K562 (cell line): ENCODE results near the gene STAB2. TPM values are rescaled to one million over a fixed set of nuclear protein-coding genes. Genes with fewer than 3 reads are reported as not detected.

ENCODE experiments used
- ATAC-seq: fragments of 200-7000 bp; cut with Tn5 transposase; 3 replicates; pipeline ENCODE4 v1.9.1; 2020; ENCODE audit warnings: moderate library complexity
- BruUV-seq: library from RNA; stranded (reverse); fragments of 400-500 nt; replicated peaks from 2 replicates; lab custom pipeline; 2021; lab: Mats Ljungman, UMichigan
- CTCF ChIA-PET: fragments of 300-600 bp; formaldehyde crosslinking; extraction: SDS; loops from one replicate; lab custom pipeline; 2021; ENCODE audit warnings: low intra/inter-chr PET ratio; lab: Yijun Ruan, JAX
- POLR2A ChIA-PET: fragments of 300-600, 350-650 bp; sonication (Branson Sonifier 250); formaldehyde crosslinking; extraction: SDS; loops from one replicate; lab custom pipeline; 2021; ENCODE audit warnings: antibody characterized with exemption, inconsistent platforms; lab: Yijun Ruan, JAX
- DNase-seq, 4 experiments: peaks; one replicate each; pipeline versions ENCODE4 v3.0.0 to v3.0.0-alpha.2; 2011 to 2018; ENCODE audit warnings: low spot score in 3 of 4, mixed read lengths in 3 of 4; ENCODE audit errors: extremely low read depth in 1 of 4
- FAIRE-seq: peaks from 2 replicates; lab custom pipeline; 2011; peaks lifted over from hg19 to GRCh38; lab: Jason Lieb, UNC
- H2AFZ ChIP-seq: 2 replicates; pipeline ENCODE4 v1.6.0; 2011; ENCODE audit warnings: low read depth, low read length, control low read depth, inconsistent platforms
- H3K27ac ChIP-seq: fragments of 200-600 bp; 3 replicates; pipeline ENCODE4 v1.8.0; 2011; ENCODE audit warnings: low read depth, mild to moderate bottlenecking, control low read depth, inconsistent platforms, low read length, moderate library complexity, mixed read lengths; ENCODE audit errors: extremely low read depth
- H3K27me3 ChIP-seq, 2 experiments: fragments of 300-600 bp in 1 of 2; 2 replicates in 1 of 2; 3 replicates in 1 of 2; pipeline versions ENCODE4 v1.6.0 to v1.8.0; 2011; ENCODE audit warnings: inconsistent platforms in 2 of 2, low read length in 2 of 2, mild to moderate bottlenecking in 1 of 2, mixed read lengths in 1 of 2, moderate library complexity in 1 of 2; ENCODE audit not compliant: control insufficient read depth in 2 of 2, insufficient read depth in 2 of 2
- H3K36me3 ChIP-seq: fragments of 300-600 bp; 3 replicates; pipeline ENCODE4 v1.8.0; 2011; ENCODE audit warnings: mild to moderate bottlenecking, low read length, inconsistent platforms; ENCODE audit not compliant: control insufficient read depth, insufficient read depth
- H3K4me1 ChIP-seq, 2 experiments: fragments of 200-600 bp in 1 of 2; replicated peaks in 1 of 2; 2 replicates in 1 of 2; 3 replicates in 1 of 2; pipeline versions ENCODE4 v1.5.1 to v1.8.0; 2011; ENCODE audit warnings: inconsistent platforms in 2 of 2, low read length in 2 of 2, mild to moderate bottlenecking in 1 of 2, mixed read lengths in 1 of 2, moderate library complexity in 1 of 2; ENCODE audit not compliant: control insufficient read depth in 2 of 2, insufficient read depth in 2 of 2
- H3K4me2 ChIP-seq: 2 replicates; pipeline ENCODE4 v1.6.1; 2011; ENCODE audit warnings: low read length, control low read depth, inconsistent platforms, mixed read lengths; ENCODE audit not compliant: insufficient read depth
- H3K4me3 ChIP-seq: fragments of 200-600 bp; sonication (generic), shearing (Covaris generic); 2 replicates; pipeline ENCODE4 v1.5.1; 2016; ENCODE audit warnings: control low read depth, inconsistent platforms
- H3K79me2 ChIP-seq: fragments of 200-600 bp; 3 replicates; pipeline ENCODE4 v1.8.0; 2011; ENCODE audit warnings: low read length, inconsistent platforms; ENCODE audit not compliant: control insufficient read depth, insufficient read depth
- H3K9ac ChIP-seq, 2 experiments: 2 replicates each; pipeline versions ENCODE4 v1.6.0 to v1.6.1; 2011; ENCODE audit warnings: low read depth in 2 of 2, low read length in 2 of 2, control low read depth in 1 of 2, inconsistent platforms in 1 of 2, mild to moderate bottlenecking in 1 of 2, mixed read lengths in 1 of 2; ENCODE audit not compliant: insufficient read depth in 1 of 2
- H3K9me1 ChIP-seq: one replicate; pipeline ENCODE4 v1.6.0; 2011; ENCODE audit warnings: inconsistent platforms, mild to moderate bottlenecking, low read length, moderate library complexity; ENCODE audit not compliant: control insufficient read depth, insufficient read depth
- H3K9me3 ChIP-seq: replicated peaks from 2 replicates; pipeline ENCODE4 v1.5.1; 2011; ENCODE audit warnings: low read depth, low read length, inconsistent platforms; ENCODE audit not compliant: control insufficient read depth, insufficient read depth
- H4K20me1 ChIP-seq: replicated peaks from 2 replicates; pipeline ENCODE4 v1.6.1; 2011; ENCODE audit warnings: low read length, inconsistent platforms, mixed read lengths; ENCODE audit not compliant: control insufficient read depth, insufficient read depth
- MCM3 ChIP-seq: fragments of 450-650 bp; IDR thresholded peaks from 2 replicates; pipeline ENCODE4 v1.6.1; 2016
- ZMIZ1 ChIP-seq, 2 experiments: fragments of 150-350 bp in 1 of 2; IDR thresholded peaks; 2 replicates each; pipeline ENCODE4 v1.6.1; 2012 to 2016; ENCODE audit warnings: low read depth in 2 of 2, low read length in 2 of 2, mild to moderate bottlenecking in 1 of 2, moderate library complexity in 1 of 2
- WGBS: fragments of 100-300 bp; shearing (Covaris generic); methylation state at CpG from one replicate; pipeline ENCODE4 v1.1.6; 2016; ENCODE audit warnings: low coverage, mixed read lengths; ENCODE audit not compliant: insufficient coverage; ENCODE audit errors: missing lambda C conversion rate; 5-methylcytosine and 5-hydroxymethylcytosine counted together
- in situ Hi-C: fragments of 300-500 bp; cut with MboI; formaldehyde crosslinking; loops from 4 replicates; pipeline ENCODE4 v1.15.0; 2018; ENCODE audit warnings: inconsistent platforms, mixed read lengths
- intact Hi-C: fragments of 100-400 bp; cut with micrococcal nuclease; formaldehyde crosslinking; loops from 2 replicates; pipeline ENCODE4 v1.14.2; 2022
- polyA plus RNA-seq, 8 experiments: library from polyadenylated mRNA; depleted of rRNA in 4 of 8; stranded (reverse) in 5 of 8; unstranded in 3 of 8; fragments of >200 nt; fragmentation: Nextera tagmentation in 2 of 8; fragmentation: Illumina TruSeq in 1 of 8; extraction: Ambion mirVana in 2 of 8; extraction: Trizol in 1 of 8; gene quantifications; 2 replicates each; pipeline versions ENCODE4 v1.2.1 to v1.2.3, GENCODE V29; 2011 to 2014; ENCODE audit warnings: inconsistent platforms in 1 of 8, missing spikeins in 1 of 8
- total RNA-seq, 7 experiments: library from RNA; depleted of rRNA in 6 of 7; stranded (reverse); fragments of >200 nt in 6 of 7; fragmentation: Illumina TruSeq in 2 of 7; extraction: Trizol in 2 of 7; gene quantifications; 2 replicates each; pipeline versions ENCODE4 v1.2.1 to v1.2.3, GENCODE V29; 2011 to 2021; ENCODE audit warnings: low replicate concordance in 1 of 7
- TF ChIP-seq, protein P1 (sequence below): fragments of 250-450 bp; sonication (Bioruptor Pico); IDR thresholded peaks from 2 replicates; pipeline ENCODE4 v1.5.0; 2021; ENCODE audit warnings: mild to moderate bottlenecking, moderate library complexity

The STAB2 gene
- total and polyA plus RNA-seq, 9 of the 15 experiments (the other 6 are each of a cell fraction or from before 2014, with no cell fraction given), result 0.10 TPM; not detected in 8

GRCh38 chr12:103748002-103748401 lies 160.9 kb downstream of the STAB2 start:
- no peaks in the 10 kb centered on the region for H3K79me2 ChIP-seq
- BruUV-seq, result no TSS peak
- no peak overlapping the region for H3K9ac ChIP-seq
- H3K27me3 ChIP-seq, result peaks cover 20 to 29% of the 10 kb centered on the region in 2 experiments
- no peaks in the 10 kb centered on the region for H3K9me1 ChIP-seq
- H4K20me1 ChIP-seq, result no peaks in the 10 kb centered on the region; the same call in 1 of the 2 replicates
- H3K9me3 ChIP-seq, result no peaks in the 10 kb centered on the region
- WGBS, result 14% methylated on average over 2 of the region's 2 CpGs
- H3K27ac ChIP-seq, result no peak overlapping the region
- H3K4me1 ChIP-seq, result peaks cover 0 to 2% of the 10 kb centered on the region in 2 experiments; a peak in 1 of 5 replicates
- POLR2A ChIA-PET, result interaction anchor here (0.7 kb wide), 1 partner anchor 8 kb away, joined by 3 read pairs; no protein-coding TSS in a partner anchor
- H2AFZ ChIP-seq, result no peak overlapping the region
- no peak overlapping the region for H3K4me2 ChIP-seq
- DNase-seq, result no peak
- H3K36me3 ChIP-seq, result no peaks in the 10 kb centered on the region
- CTCF ChIA-PET, result no interaction called here
- in situ Hi-C loops (no loop called here), intact Hi-C loops (no loop called here)
- H3K4me3 ChIP-seq, result no peak overlapping the region
- no peak for TF ChIP-seq MCM3
- TF ChIP-seq ZMIZ1 (IDR thresholded peaks at IDR 0.05; ENCODE audit: low read depth in 2 of 2, low read length in 2 of 2), result no peak
- TF ChIP-seq, protein P1, sequence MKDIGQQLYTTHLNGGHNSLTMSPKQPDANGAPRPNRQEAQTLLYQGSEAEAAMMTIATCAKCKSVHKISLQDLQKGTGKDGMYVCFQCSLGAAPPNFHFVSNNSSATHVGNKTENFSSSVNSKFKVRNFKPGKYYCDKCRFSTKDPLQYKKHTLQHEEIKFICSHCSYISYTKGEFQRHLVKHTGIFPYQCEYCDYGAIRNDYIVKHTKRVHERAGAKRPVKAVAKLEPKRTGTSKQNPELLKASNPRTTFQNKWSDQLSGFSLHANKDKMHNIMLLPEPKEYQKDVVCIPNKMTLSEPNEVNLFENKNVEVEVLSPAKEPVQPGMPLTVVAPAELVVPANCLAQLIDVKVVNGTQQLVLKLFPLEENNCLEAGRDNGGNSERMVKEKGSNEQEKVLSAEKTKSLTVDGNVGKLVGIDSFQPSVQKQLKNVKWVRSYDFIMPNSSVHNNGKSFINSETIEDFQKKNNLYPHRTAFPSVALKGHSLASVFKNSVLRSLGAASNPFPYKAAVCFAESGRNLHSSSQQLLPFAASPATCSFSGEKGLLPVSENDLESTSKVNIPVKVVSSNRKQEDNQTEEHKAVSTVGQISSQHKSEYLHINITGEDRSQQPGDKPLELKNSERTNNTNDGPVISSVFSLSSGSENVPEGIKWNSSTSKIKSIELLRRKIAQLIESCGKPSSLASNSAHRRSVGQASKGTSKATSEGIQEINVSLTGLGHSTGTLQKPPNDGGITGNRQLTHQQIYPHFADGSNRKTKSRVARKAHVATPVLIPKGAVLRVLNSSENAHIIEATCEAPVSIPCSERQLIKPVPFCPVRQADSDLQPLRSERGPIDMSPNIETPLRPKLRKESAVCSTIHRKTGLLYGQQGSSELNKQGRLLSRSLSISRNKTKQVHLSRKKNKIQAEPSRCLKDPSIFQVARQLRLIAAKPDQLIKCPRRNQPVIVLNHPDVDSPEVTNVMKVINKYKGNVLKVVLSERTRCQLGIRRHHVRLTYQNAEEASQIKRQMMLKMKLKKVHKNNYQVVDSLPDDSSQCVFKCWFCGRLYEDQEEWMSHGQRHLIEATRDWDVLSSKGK, result no peak
- no peak for ATAC-seq
- FAIRE-seq, result no peak
